SK-N-SH (cell line): ENCODE results near the gene ASAP3. TPM values are rescaled to one million over a fixed set of nuclear protein-coding genes. Genes with fewer than 3 reads are reported as not detected.

ENCODE experiments used
- CTCF ChIA-PET: fragments of 300-600, 350-600 bp; formaldehyde crosslinking; extraction: SDS; loops from one replicate; lab custom pipeline; 2021; lab: Yijun Ruan, JAX
- POLR2A ChIA-PET: fragments of 350-600 bp; sonication (Branson Sonifier 250); formaldehyde crosslinking; extraction: SDS; loops from one replicate; lab custom pipeline; 2020; ENCODE audit warnings: antibody characterized with exemption, inconsistent platforms; lab: Yijun Ruan, JAX
- DNase-seq: peaks from one replicate; pipeline ENCODE4 v3.0.0; 2012
- H2AFZ ChIP-seq: fragments of 200-600 bp; sonication (generic); 2 replicates; pipeline ENCODE4 v1.8.1; 2016; ENCODE audit warnings: antibody characterized with exemption, mild to moderate bottlenecking, low read depth
- H3F3A ChIP-seq: fragments of 200-600 bp; sonication (generic); replicated peaks from 2 replicates; pipeline ENCODE3; 2016; ENCODE audit warnings: antibody characterized with exemption, mild to moderate bottlenecking; ENCODE audit not compliant: insufficient read depth
- H3K27ac ChIP-seq, 2 experiments: fragments of 200-500 bp in 1 of 2; fragments of 200-600 bp in 1 of 2; sonication (Bioruptor generic) in 1 of 2; sonication (generic), shearing (Covaris generic) in 1 of 2; 2 replicates each; pipeline versions ENCODE4 v1.5.1 to v1.6.1; 2014 to 2016; ENCODE audit warnings: low read depth in 2 of 2, inconsistent platforms in 1 of 2, low read length in 1 of 2, mild to moderate bottlenecking in 1 of 2, mixed read lengths in 1 of 2
- H3K27me3 ChIP-seq: fragments of 200-600 bp; sonication (generic), shearing (Covaris generic); 2 replicates; pipeline ENCODE4 v1.6.1; 2016; ENCODE audit warnings: mixed run types; ENCODE audit not compliant: insufficient read depth
- H3K36me3 ChIP-seq, 2 experiments: fragments of 200-500 bp in 1 of 2; fragments of 200-600 bp in 1 of 2; sonication (Bioruptor generic) in 1 of 2; sonication (generic) in 1 of 2; replicated peaks in 1 of 2; 2 replicates each; pipeline versions ENCODE3 to v1.5.1; 2014 to 2016; ENCODE audit warnings: low read length in 1 of 2, mild to moderate bottlenecking in 1 of 2; ENCODE audit not compliant: insufficient read depth in 2 of 2, control insufficient read depth in 1 of 2
- H3K4me1 ChIP-seq, 2 experiments: fragments of 200-500 bp in 1 of 2; fragments of 200-600 bp in 1 of 2; sonication (Bioruptor generic) in 1 of 2; sonication (generic), shearing (Covaris generic) in 1 of 2; 2 replicates each; pipeline versions ENCODE4 v1.5.1 to v1.6.1; 2014 to 2016; ENCODE audit warnings: low read depth in 1 of 2, low read length in 1 of 2, mixed run types in 1 of 2; ENCODE audit not compliant: insufficient read depth in 2 of 2, control insufficient read depth in 1 of 2
- H3K4me2 ChIP-seq: fragments of 200-600 bp; sonication (generic), shearing (Covaris generic); 2 replicates; pipeline ENCODE4 v1.6.1; 2017; ENCODE audit warnings: mixed run types
- H3K4me3 ChIP-seq, 2 experiments: fragments of 200-500 bp in 1 of 2; fragments of 200-600 bp in 1 of 2; sonication (Bioruptor generic) in 1 of 2; sonication (generic), shearing (Covaris generic) in 1 of 2; 2 replicates each; pipeline versions ENCODE4 v1.5.1 to v1.8.1; 2014 to 2016; ENCODE audit warnings: low read depth in 2 of 2, inconsistent platforms in 1 of 2, low read length in 1 of 2, mild to moderate bottlenecking in 1 of 2, mixed read lengths in 1 of 2, moderate library complexity in 1 of 2
- H3K79me2 ChIP-seq: fragments of 200-600 bp; sonication (generic); 2 replicates; pipeline ENCODE4 v1.8.1; 2017; ENCODE audit warnings: mild to moderate bottlenecking; ENCODE audit not compliant: insufficient read depth
- H3K9ac ChIP-seq: fragments of 200-600 bp; sonication (generic); 2 replicates; pipeline ENCODE4 v1.6.1; 2017; ENCODE audit warnings: mixed run types
- H3K9me2 ChIP-seq: fragments of 200-600 bp; sonication (generic); 2 replicates; pipeline ENCODE4 v1.6.1; 2017; ENCODE audit warnings: mixed run types
- H3K9me3 ChIP-seq: fragments of 200-600 bp; sonication (generic); 2 replicates; pipeline ENCODE4 v1.6.1; 2017; ENCODE audit warnings: mixed run types, mild to moderate bottlenecking, moderate library complexity
- H4K20me1 ChIP-seq: fragments of 200-600 bp; sonication (generic); 2 replicates; pipeline ENCODE4 v1.6.1; 2017; ENCODE audit warnings: mild to moderate bottlenecking, mixed run types; ENCODE audit not compliant: insufficient read depth
- ELF1 ChIP-seq: IDR thresholded peaks from 2 replicates; pipeline ENCODE4 v1.4.0; 2012
- GABPA ChIP-seq: IDR thresholded peaks from 2 replicates; pipeline ENCODE4 v1.4.0; 2012; ENCODE audit warnings: low read depth, mild to moderate bottlenecking
- GATA2 ChIP-seq: sonication (generic); formaldehyde crosslinking; IDR thresholded peaks from 2 replicates; pipeline ENCODE4 v1.5.0; 2020; ENCODE audit warnings: mild to moderate bottlenecking, missing genetic modification reagents
- NFIC ChIP-seq: IDR thresholded peaks from 2 replicates; pipeline ENCODE4 v1.4.0; 2012; ENCODE audit warnings: borderline replicate concordance
- NRF1 ChIP-seq: IDR thresholded peaks from 2 replicates; pipeline ENCODE4 v1.6.1; 2012; ENCODE audit warnings: low read depth, mild to moderate bottlenecking, low read length
- SMC3 ChIP-seq: IDR thresholded peaks from 2 replicates; pipeline ENCODE4 v1.6.1; 2012; ENCODE audit warnings: low read depth, low read length, improper control_type of control experiment
- USF1 ChIP-seq: IDR thresholded peaks from 2 replicates; pipeline ENCODE4 v1.4.0; 2012; ENCODE audit warnings: low read depth, borderline replicate concordance
- USF2 ChIP-seq: fragments of 150-350 bp; IDR thresholded peaks from 2 replicates; pipeline ENCODE4 v1.6.1; 2017; ENCODE audit warnings: antibody characterized with exemption, low read length, low read depth, borderline replicate concordance
- YY1 ChIP-seq: IDR thresholded peaks from 2 replicates; pipeline ENCODE4 v1.4.0; 2012; ENCODE audit warnings: low read depth, mild to moderate bottlenecking
- WGBS: methylation state at CpG from one replicate; pipeline ENCODE4 v1.1.6; 2017; ENCODE audit warnings: low lambda C conversion rate; 5-methylcytosine and 5-hydroxymethylcytosine counted together
- polyA plus RNA-seq, 3 experiments: library from polyadenylated mRNA; depleted of rRNA; stranded (reverse); fragments of >200 nt; gene quantifications; 2 replicates each; pipeline ENCODE4 v1.2.3, GENCODE V29; 2012

ASAP3 gene
- polyA plus RNA-seq, 1 of the 3 experiments (the other 2 are of a cell fraction), result 19.6 TPM

- Histone ChIP-seq H4K20me1 (peaks cover 47% of the 10 kb centered on the region), H3K27ac (no peak overlapping the region), H3K36me3 (no peaks in the 10 kb centered on the region), H3F3A (peaks cover 18% of the 10 kb centered on the region), H3K9me2 (no peaks in the 10 kb centered on the region), H3K27me3 (no peaks in the 10 kb centered on the region), H3K9me3 (no peaks in the 10 kb centered on the region), H3K4me3 (no peak overlapping the region), H3K4me1 (peaks cover 6 to 9% of the 10 kb centered on the region in 2 experiments; a peak in 1 of 4 replicates), H3K79me2 (peaks cover 49% of the 10 kb centered on the region), H2AFZ (no peak overlapping the region), H3K4me2 (no peak overlapping the region), H3K9ac (no peak overlapping the region)
- ChIA-PET CTCF (interaction anchor here (1.4 kb wide), 1 partner anchor 11 kb away, joined by 5 read pairs; the partner anchor contains the start of gene ASAP3), POLR2A (no interaction called here)
- no peak for TF ChIP-seq SMC3
- TF ChIP-seq USF2, result no peak
- TF ChIP-seq GABPA, result no peak
- no peak for TF ChIP-seq GATA2 (CRISPR knock-in tag)
- no peak for TF ChIP-seq YY1
- TF ChIP-seq ELF1, result no peak
- no peak for DNase-seq
- 97% methylated on average over 5 of the region's 5 CpGs for WGBS
Observed at GRCh38 chr1:23472351-23473036, 11.5 kb downstream of the ASAP3 start.

GRCh38 chr1:23471473-23472075 lies 12.4 kb downstream of the ASAP3 start:
- Histone ChIP-seq H4K20me1 (peaks cover 47% of the 10 kb centered on the region), H3K36me3 (no peaks in the 10 kb centered on the region), H3F3A (peaks cover 18% of the 10 kb centered on the region), H3K27ac (no peak overlapping the region), H3K9me2 (no peaks in the 10 kb centered on the region), H3K79me2 (peaks cover 40% of the 10 kb centered on the region), H3K9ac (no peak overlapping the region), H3K4me2 (no peak overlapping the region), H3K27me3 (no peaks in the 10 kb centered on the region), H3K4me3 (no peak overlapping the region), H3K9me3 (no peaks in the 10 kb centered on the region), H2AFZ (no peak overlapping the region), H3K4me1 (peaks cover 6 to 9% of the 10 kb centered on the region in 2 experiments; a peak in 1 of 4 replicates)
- WGBS, result 84% methylated on average over 4 of the region's 4 CpGs
- POLR2A ChIA-PET, result no interaction called here
- DNase-seq, result no peak
- CTCF ChIA-PET, result interaction anchor here (1.0 kb wide), 2 partner anchors 12 to 25 kb away, joined by 3 read pairs; partner anchors contain the start of gene ASAP3
- no peak for TF ChIP-seq NRF1
- TF ChIP-seq, all 33 proteins: peak for 0

GRCh38 chr1:23470282-23471070 lies 13.5 kb downstream of the ASAP3 start:
- ChIA-PET CTCF (interaction anchor here (1.0 to 1.6 kb wide), 2 partner anchors 27 to 69 kb away, joined by 3 read pairs; no protein-coding TSS in a partner anchor), POLR2A (no interaction called here)
- H3K9ac ChIP-seq, result no peak overlapping the region
- no peaks in the 10 kb centered on the region for H3K9me3 ChIP-seq
- H3K9me2 ChIP-seq, result no peaks in the 10 kb centered on the region
- no peak overlapping the region for H3K4me3 ChIP-seq
- H3K4me2 ChIP-seq, result no peak overlapping the region
- H4K20me1 ChIP-seq, result peaks cover 37% of the 10 kb centered on the region
- H2AFZ ChIP-seq, result no peak overlapping the region
- H3K79me2 ChIP-seq, result peaks cover 43% of the 10 kb centered on the region
- DNase-seq, result no peak
- H3K27ac ChIP-seq, result no peak overlapping the region
- no peak for TF ChIP-seq NFIC
- no peak for TF ChIP-seq USF1
- TF ChIP-seq GABPA, result no peak
- no peaks in the 10 kb centered on the region for H3K36me3 ChIP-seq
- H3K27me3 ChIP-seq, result no peaks in the 10 kb centered on the region
- H3K4me1 ChIP-seq, result peaks cover 6 to 7% of the 10 kb centered on the region in 2 experiments; a peak in 1 of 4 replicates
- 86% methylated on average over 7 of the region's 12 CpGs for WGBS
- H3F3A ChIP-seq, result peaks cover 8% of the 10 kb centered on the region
